Stromal cell of bone marrow (primary cell): Measurements from ENCODE around the gene TLR7.

ENCODE experiments used
- DNase-seq: peaks from one replicate; pipeline ENCODE4 v3.0.0-alpha.2; 2012; ENCODE audit warnings: low read depth

Gene TLR7

GRCh38 chrX:12930150-12930549 lies 63.3 kb downstream of the TLR7 start:
- DNase-seq: no peak

- no peak for DNase-seq
Measured at GRCh38 chrX:12932244-12932643, 65.4 kb downstream of the TLR7 start.

DNA sequence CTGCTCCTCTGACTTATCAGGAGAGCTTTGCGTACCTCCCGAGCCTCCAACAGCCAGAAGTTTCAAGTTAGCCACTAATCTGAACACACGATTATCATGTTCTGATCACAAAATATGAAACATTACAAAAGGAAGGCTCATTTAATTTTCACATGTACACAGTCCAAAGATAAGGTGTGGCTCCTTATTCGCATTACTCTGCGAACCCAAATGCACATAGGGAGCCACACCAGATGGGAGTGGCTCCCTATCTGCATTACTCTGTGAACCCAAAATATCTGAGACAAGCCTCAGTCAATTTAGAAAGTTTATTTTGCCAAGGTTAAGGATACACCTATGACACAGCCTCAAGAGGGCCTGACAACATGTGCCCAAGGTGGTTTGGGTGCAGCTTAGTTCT lies 68.0 kb downstream of the TLR7 start:
- no peak for DNase-seq

DNA sequence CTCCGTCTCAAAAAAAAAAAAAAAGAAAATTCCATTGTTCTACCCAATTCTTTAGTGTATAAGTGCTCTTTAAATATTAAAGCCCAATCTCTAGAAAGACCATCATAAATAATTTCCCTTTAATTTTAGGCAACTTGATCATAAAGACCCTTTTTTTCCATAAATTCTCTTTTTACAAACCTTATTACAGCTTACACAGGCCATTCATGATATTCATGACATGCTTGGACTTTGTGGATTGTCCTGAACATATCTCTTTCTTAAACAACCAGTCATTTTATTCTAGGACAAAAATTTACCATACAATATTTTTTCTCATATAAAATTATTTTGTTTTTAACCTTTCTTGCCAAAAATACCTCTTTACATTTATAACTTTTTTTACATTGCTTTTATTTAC lies 70.1 kb downstream of the TLR7 start:
- no peak for DNase-seq
